Nephron progenitor cell (in vitro differentiated cells): ENCODE data around the gene SPDYE2B.
"Not testable (repeated sequence)": the region's sequence is repeated elsewhere in the genome, so short reads cannot be mapped to it uniquely, and the experiment has no call there.

Experiments used
- DNase-seq: peaks from one replicate; pipeline ENCODE4 v3.0.0; 2021
- H3K27ac Mint-ChIP-seq: 2 replicates; pipeline ENCODE4 v1.8.0; 2021; ENCODE audit warnings: mild to moderate bottlenecking, moderate library complexity, mixed read lengths
- H3K27me3 Mint-ChIP-seq: 2 replicates; pipeline ENCODE4 v1.8.0; 2021; ENCODE audit warnings: mild to moderate bottlenecking, low read depth, mixed read lengths; ENCODE audit not compliant: poor library complexity
- H3K36me3 Mint-ChIP-seq: 2 replicates; pipeline ENCODE4 v1.8.0; 2021; ENCODE audit warnings: low read depth, mixed read lengths
- H3K4me1 Mint-ChIP-seq: 2 replicates; pipeline ENCODE4 v1.8.0; 2021; ENCODE audit warnings: mixed read lengths
- H3K4me3 Mint-ChIP-seq: 2 replicates; pipeline ENCODE4 v1.8.0; 2021; ENCODE audit warnings: mild to moderate bottlenecking, moderate library complexity, mixed read lengths
- H3K9me3 Mint-ChIP-seq: 2 replicates; pipeline ENCODE4 v1.8.0; 2021; ENCODE audit warnings: mild to moderate bottlenecking, moderate library complexity, mixed read lengths

SPDYE2B gene

GRCh38 chr7:102618122-102618521 lies 32.0 kb upstream of the SPDYE2B start:
- not testable (repeated sequence) for H3K9me3 Mint-ChIP-seq, H3K36me3 Mint-ChIP-seq, H3K4me1 Mint-ChIP-seq, H3K27ac Mint-ChIP-seq, H3K4me3 Mint-ChIP-seq, H3K27me3 Mint-ChIP-seq, DNase-seq

GRCh38 chr7:102627271-102627904 lies 22.7 kb upstream of the SPDYE2B start:
- not testable (repeated sequence) for H3K4me3 Mint-ChIP-seq, H3K9me3 Mint-ChIP-seq, H3K4me1 Mint-ChIP-seq, H3K36me3 Mint-ChIP-seq, H3K27me3 Mint-ChIP-seq, DNase-seq, H3K27ac Mint-ChIP-seq

GRCh38 chr7:102630622-102631021 lies 19.5 kb upstream of the SPDYE2B start:
- not testable (repeated sequence) for H3K27me3 Mint-ChIP-seq

GRCh38 chr7:102634299-102634698 lies 15.8 kb upstream of the SPDYE2B start:
- H3K9me3 Mint-ChIP-seq, H3K4me1 Mint-ChIP-seq, DNase-seq, H3K4me3 Mint-ChIP-seq, H3K27ac Mint-ChIP-seq, H3K36me3 Mint-ChIP-seq, H3K27me3 Mint-ChIP-seq: not testable (repeated sequence)

More at GRCh38 chr7:102630622-102631021, 19.5 kb upstream of the SPDYE2B start:
- DNase-seq, H3K27ac Mint-ChIP-seq, H3K9me3 Mint-ChIP-seq, H3K4me1 Mint-ChIP-seq, H3K36me3 Mint-ChIP-seq, H3K4me3 Mint-ChIP-seq: not testable (repeated sequence)

GRCh38 chr7:102635354-102635753 lies 14.8 kb upstream of the SPDYE2B start:
- H3K27me3 Mint-ChIP-seq, H3K36me3 Mint-ChIP-seq, DNase-seq, H3K9me3 Mint-ChIP-seq, H3K4me3 Mint-ChIP-seq, H3K4me1 Mint-ChIP-seq, H3K27ac Mint-ChIP-seq: not testable (repeated sequence)

GRCh38 chr7:102636956-102637355 lies 13.2 kb upstream of the SPDYE2B start:
- not testable (repeated sequence) for H3K9me3 Mint-ChIP-seq, H3K27me3 Mint-ChIP-seq, H3K4me1 Mint-ChIP-seq, DNase-seq, H3K36me3 Mint-ChIP-seq, H3K27ac Mint-ChIP-seq, H3K4me3 Mint-ChIP-seq

GRCh38 chr7:102638848-102639247 lies 11.3 kb upstream of the SPDYE2B start:
- H3K27me3 Mint-ChIP-seq, DNase-seq, H3K36me3 Mint-ChIP-seq, H3K27ac Mint-ChIP-seq, H3K9me3 Mint-ChIP-seq, H3K4me1 Mint-ChIP-seq, H3K4me3 Mint-ChIP-seq: not testable (repeated sequence)

- DNase-seq, H3K27ac Mint-ChIP-seq, H3K27me3 Mint-ChIP-seq, H3K36me3 Mint-ChIP-seq, H3K4me1 Mint-ChIP-seq, H3K9me3 Mint-ChIP-seq, H3K4me3 Mint-ChIP-seq: not testable (repeated sequence)
These were observed 7.4 kb upstream of the SPDYE2B start, which contains the start of gene UPK3BL1 for GRCh38 chr7:102642691-102643090. Gene UPK3BL1, minus strand, starts transcription at chr7:102642791. Its CDS starts 50 bp downstream, at chr7:102642741.

GRCh38 chr7:102643404-102643803 lies 6.7 kb upstream of the SPDYE2B start:
- not testable (repeated sequence) for H3K9me3 Mint-ChIP-seq, H3K4me3 Mint-ChIP-seq, DNase-seq

GRCh38 chr7:102647813-102648212 lies 2.3 kb upstream of the SPDYE2B start:
- H3K36me3 Mint-ChIP-seq, H3K4me1 Mint-ChIP-seq, H3K4me3 Mint-ChIP-seq, H3K27ac Mint-ChIP-seq, H3K9me3 Mint-ChIP-seq, DNase-seq, H3K27me3 Mint-ChIP-seq: not testable (repeated sequence)

More at GRCh38 chr7:102643404-102643803, 6.7 kb upstream of the SPDYE2B start:
- H3K4me1 Mint-ChIP-seq, H3K36me3 Mint-ChIP-seq, H3K27me3 Mint-ChIP-seq, H3K27ac Mint-ChIP-seq: not testable (repeated sequence)

GRCh38 chr7:102664765-102665164 lies 14.6 kb downstream of the SPDYE2B start:
- not testable (repeated sequence) for DNase-seq, H3K27ac Mint-ChIP-seq, H3K4me1 Mint-ChIP-seq, H3K27me3 Mint-ChIP-seq, H3K9me3 Mint-ChIP-seq, H3K36me3 Mint-ChIP-seq, H3K4me3 Mint-ChIP-seq

- not testable (repeated sequence) for DNase-seq, H3K4me1 Mint-ChIP-seq, H3K27ac Mint-ChIP-seq, H3K27me3 Mint-ChIP-seq, H3K4me3 Mint-ChIP-seq, H3K9me3 Mint-ChIP-seq, H3K36me3 Mint-ChIP-seq
These were observed 16.7 kb downstream of the SPDYE2B start for GRCh38 chr7:102666850-102667249.

- not testable (repeated sequence) for DNase-seq, H3K27me3 Mint-ChIP-seq, H3K4me1 Mint-ChIP-seq, H3K27ac Mint-ChIP-seq, H3K4me3 Mint-ChIP-seq, H3K36me3 Mint-ChIP-seq, H3K9me3 Mint-ChIP-seq
These were observed 17.4 kb downstream of the SPDYE2B start for GRCh38 chr7:102667523-102667922.

- peak within 1 kb of the TSS; percentile 79 for H3K4me3 Mint-ChIP-seq
- DNase-seq: peak; percentile 91
- not testable (repeated sequence) for H3K27ac Mint-ChIP-seq
These were observed 21.2 kb downstream of the SPDYE2B start, which contains the start of gene POLR2J2 for GRCh38 chr7:102671166-102671955. Gene POLR2J2, minus strand, starts transcription at chr7:102671663. Its CDS starts 62 bp downstream, at chr7:102671601.

GRCh38 chr7:102671956-102672307 lies 21.8 kb downstream of the SPDYE2B start:
- not testable (repeated sequence) for H3K27me3 Mint-ChIP-seq, H3K9me3 Mint-ChIP-seq, H3K4me1 Mint-ChIP-seq, H3K27ac Mint-ChIP-seq, H3K4me3 Mint-ChIP-seq, DNase-seq, H3K36me3 Mint-ChIP-seq

More at GRCh38 chr7:102671166-102671955, 21.2 kb downstream of the SPDYE2B start, which contains the start of gene POLR2J2:
- H3K27me3 Mint-ChIP-seq, H3K36me3 Mint-ChIP-seq, H3K9me3 Mint-ChIP-seq, H3K4me1 Mint-ChIP-seq: not testable (repeated sequence)
